Stimulated activated CD4-positive, alpha-beta T cell treated with anti-CD3 and anti-CD28 coated beads, Interleukin-2, amount 100 ng/mL, for 24 hours (primary cell): Measurements from ENCODE around the gene TNFAIP1.

Experiments
- DNase-seq, 2 donors: peaks; one replicate each; pipeline ENCODE4 v3.0.0-alpha.2; 2020

Gene TNFAIP1

DNA sequence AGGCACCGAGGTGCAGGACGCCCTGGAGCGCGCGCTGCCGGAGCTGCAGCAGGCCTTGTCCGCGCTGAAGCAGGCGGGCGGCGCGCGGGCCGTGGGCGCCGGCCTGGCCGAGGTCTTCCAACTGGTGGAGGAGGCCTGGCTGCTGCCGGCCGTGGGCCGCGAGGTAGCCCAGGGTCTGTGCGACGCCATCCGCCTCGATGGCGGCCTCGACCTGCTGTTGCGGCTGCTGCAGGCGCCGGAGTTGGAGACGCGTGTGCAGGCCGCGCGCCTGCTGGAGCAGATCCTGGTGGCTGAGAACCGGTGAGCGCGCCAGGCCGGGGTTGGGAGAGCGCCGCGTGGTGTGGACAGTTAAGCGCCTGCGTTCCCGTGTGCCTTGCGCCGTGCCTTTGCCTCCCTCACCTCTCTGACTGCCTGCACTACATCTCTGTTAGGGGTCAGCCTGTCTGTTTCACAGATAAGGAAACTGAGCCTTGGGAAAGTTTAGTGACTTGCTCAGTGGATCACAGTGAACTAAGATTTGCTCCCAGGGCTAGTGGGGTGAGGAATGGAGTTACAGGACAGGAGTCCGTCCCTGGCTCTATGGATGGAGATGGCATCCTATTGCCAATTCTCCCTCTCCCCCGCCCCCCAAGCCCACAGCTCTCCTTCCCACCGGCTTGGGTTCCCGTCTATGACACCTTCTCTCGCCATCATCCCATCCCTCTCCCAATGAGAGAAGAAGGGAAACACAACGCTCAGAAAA, 36.8 kb downstream of the TNFAIP1 start:
- peak; percentile 41 to 54 for DNase-seq

DNA sequence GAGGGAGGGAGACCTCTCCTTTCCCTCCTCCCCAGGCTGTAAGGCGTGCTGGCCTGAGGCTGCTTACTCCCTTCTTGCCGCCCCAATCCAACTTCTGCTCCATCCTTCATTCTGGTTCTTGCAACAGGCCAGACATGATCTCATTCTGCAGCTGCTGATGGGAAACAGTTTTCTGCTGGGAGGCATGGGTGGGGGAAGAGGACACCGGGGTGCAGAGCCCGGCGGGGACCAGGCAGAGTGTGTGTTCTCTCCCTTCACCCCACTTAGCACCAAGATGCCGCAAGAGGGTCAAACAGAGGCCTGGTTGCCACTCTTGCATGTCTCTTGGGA, 37.3 kb downstream of the TNFAIP1 start:
- DNase-seq, result no peak

DNA sequence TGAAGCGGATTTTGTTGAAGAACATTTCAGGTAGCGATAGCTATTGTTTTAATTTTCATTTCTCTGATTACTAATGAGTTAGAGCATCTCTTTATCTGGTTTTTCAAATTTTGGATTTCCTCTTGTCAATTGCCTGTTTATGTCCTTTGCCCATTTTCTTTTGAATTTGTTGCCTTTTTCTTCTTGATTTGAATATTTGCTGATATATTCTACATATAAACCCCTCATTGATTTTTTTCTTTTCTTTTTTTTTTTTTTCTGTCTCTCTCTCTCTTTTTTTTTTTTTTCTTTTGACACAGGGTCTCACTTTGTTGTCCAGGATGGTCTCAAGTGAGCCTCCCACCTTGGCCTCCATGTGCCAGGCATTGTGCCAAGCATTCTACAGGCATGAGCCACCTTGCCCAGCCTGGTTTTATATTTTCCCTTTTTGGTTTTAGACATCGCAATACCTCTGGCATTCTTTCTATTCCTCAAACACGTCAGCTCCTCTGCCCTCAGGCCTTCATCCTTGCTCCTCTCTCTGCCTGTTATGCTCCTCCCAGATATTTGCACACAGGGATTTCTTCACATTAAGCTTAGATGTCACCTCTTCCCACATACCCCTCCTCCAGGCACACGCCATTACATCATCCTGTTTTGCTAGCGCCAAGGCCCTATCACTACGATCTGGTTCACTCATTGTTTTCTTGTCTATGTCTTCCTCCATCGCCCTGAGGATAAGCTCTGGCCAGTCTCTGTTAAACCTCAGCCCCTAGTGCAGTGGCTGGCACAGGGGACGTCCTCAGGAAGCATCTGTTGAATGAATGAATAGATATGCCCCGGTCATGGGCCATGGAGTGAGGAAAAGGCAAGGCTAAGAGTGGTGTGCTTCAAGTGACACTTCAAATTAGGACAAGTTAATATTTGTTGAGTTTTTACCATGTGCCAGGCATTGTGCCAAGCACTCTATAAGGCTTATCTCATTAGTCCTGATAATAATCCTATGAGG, 44.5 kb downstream of the TNFAIP1 start:
- DNase-seq, result no peak

DNA sequence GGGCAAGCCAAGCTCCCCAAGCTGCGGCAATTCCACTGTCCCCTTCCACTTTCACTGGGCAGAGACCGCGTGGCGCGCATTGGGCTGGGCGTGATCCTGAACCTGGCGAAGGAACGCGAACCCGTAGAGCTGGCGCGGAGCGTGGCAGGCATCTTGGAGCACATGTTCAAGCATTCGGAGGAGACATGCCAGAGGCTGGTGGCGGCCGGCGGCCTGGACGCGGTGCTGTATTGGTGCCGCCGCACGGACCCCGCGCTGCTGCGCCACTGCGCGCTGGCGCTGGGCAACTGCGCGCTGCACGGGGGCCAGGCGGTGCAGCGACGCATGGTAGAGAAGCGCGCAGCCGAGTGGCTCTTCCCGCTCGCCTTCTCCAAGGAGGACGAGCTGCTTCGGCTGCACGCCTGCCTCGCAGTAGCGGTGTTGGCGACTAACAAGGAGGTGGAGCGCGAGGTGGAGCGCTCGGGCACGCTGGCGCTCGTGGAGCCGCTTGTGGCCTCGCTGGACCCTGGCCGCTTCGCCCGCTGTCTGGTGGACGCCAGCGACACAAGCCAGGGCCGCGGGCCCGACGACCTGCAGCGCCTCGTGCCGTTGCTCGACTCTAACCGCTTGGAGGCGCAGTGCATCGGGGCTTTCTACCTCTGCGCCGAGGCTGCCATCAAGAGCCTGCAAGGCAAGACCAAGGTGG, 45.7 kb downstream of the TNFAIP1 start:
- DNase-seq, result peak in 1 of 2 donors; percentile 49

DNA sequence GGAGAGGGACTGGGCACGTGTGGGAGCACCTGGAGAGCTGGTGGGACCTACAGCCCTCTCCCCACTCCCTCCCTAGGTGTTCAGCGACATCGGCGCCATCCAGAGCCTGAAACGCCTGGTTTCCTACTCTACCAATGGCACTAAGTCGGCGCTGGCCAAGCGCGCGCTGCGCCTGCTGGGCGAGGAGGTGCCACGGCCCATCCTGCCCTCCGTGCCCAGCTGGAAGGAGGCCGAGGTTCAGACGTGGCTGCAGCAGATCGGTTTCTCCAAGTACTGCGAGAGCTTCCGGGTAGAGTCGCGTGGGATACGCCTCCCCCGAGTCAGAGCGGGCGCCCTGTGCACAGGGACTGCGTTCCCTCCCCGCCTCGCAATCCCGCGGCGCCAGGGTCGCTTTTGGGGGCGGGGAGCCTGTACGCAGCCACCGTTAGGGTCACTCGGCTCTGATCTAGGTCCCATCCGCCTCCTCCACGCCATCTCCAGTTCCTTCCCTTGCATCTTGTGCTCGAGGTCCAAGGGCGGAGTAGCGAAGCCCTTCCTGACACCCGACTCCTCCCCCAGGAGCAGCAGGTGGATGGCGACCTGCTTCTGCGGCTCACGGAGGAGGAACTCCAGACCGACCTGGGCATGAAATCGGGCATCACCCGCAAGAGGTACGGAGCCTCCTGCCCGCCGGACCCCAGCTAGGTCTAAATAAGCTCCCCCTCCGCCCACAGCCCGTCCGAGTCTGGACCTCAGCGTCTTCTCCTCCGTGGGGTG, 48.9 kb downstream of the TNFAIP1 start:
- DNase-seq, result peak; percentile 65 to 74

DNA sequence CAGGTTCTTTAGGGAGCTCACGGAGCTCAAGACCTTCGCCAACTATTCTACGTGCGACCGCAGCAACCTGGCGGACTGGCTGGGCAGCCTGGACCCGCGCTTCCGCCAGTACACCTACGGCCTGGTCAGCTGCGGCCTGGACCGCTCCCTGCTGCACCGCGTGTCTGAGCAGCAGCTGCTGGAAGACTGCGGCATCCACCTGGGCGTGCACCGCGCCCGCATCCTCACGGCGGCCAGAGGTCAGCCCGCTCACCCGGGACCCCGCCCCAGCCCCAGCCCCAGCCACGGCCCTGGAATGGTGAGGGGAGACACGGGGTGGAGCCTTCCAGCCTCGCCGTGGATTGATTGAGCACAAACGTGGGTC, 49.5 kb downstream of the TNFAIP1 start:
- DNase-seq, result peak in 1 of 2 donors; percentile 27

DNA sequence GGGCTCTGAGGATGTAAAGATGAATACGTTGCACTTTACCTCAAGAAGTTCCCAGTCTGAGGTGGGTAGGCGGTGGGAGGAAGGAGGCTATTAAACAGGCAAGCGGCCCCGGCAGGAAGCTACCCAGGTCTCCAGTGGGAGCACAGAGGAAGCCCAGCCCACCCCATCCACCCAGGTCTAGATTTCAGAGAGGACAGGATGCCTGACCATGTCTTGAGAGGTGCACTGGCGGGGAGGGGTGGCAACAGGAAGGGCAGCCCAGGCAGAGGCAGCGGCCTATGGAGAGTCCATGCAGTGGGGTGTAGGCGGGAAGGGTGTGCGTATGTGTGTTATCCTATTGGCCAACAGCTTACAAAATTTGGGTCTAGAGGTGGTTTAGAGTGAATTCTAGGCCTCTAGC, 49.8 kb downstream of the TNFAIP1 start:
- DNase-seq, result peak in 1 of 2 donors; percentile 32

DNA sequence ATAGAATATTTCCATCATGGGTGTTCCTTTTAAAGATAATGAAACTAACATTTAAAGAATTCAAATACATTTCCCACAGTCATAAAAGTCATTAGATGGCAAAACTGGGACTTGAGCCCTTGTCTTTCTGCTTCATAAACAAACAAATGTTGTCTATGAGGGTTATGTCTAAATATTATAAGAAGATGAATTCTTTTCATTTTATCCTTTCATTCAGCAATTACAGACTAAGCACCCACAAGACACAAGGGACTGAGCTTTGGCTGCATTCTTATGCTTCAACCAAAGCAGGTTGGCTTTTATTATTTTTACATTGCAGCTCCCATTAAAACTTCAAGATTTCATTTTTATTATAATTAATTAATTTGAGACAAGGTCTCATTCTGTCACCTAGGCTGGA, 50.8 kb downstream of the TNFAIP1 start:
- no peak for DNase-seq

DNA sequence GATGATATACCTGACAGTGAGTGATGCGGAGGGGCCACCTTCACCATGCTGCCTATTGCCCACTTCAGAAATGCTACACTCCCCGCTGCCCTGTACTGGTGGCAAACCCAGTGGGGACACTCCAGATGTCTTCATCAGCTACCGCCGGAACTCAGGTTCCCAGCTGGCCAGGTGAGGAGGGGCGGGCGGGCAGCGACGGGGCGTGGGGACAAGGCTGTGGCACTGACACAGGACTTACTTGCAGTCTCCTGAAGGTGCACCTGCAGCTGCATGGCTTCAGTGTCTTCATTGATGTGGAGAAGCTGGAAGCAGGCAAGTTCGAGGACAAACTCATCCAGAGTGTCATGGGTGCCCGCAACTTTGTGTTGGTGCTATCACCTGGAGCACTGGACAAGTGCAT, 52.5 kb downstream of the TNFAIP1 start:
- no peak for DNase-seq

DNA sequence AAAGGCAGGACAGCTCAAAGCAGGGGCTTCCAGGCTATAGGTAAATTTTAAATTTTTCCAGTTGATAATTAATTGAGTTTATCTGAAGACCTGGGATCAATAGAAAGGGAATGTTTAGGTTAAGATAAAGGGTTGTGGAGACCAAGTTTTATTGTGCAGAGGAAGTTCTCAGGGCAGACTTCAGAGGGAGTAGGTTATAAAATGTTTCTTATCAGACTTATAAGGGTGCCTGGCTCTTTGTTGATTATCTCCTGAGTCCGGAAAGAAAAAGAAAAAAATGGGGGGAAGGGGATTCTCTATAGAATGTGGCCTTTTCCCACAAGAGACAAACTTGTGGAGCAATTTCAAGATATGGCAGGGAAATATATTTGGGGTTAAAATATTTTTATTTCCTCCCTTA, 54.6 kb downstream of the TNFAIP1 start:
- DNase-seq, result no peak

DNA sequence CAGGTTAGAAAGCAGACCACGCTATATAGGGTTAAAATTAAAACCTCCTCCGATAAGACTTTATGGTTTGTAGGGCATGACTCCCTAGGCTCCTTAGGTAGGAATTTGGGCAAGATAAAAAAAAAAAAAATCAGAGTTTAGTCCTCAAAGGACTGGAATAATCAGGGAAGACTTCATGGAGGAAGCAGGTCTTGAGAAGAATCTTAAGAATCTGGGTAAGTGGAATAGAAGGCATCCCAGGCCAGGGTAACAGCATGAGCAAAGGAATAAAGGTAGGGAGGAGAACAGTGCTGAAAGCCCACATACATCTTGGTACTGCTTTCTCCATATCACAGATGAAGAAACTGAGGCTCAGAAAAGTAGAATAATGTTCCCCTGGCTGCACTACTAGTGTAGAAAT, 55.0 kb downstream of the TNFAIP1 start:
- DNase-seq, result no peak

DNA sequence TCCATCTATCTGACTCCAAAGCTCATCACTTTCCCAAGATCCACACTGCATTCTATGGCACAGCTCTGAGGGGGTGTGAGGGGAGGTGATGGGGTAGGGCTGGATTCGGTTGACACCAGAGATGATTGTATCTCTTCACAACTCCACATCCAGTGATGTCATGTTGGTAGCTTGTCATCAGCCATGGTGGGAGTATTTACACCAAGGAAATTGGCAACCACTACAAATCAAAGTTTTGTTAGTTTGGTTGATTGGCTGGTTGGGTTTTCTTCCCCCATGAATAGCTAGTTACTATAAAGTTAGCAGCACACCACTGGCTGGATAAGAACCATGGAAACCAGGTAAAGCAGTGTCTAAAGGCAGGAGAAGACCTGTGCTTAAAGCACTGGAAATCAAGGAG, 55.4 kb downstream of the TNFAIP1 start:
- DNase-seq, result no peak

DNA sequence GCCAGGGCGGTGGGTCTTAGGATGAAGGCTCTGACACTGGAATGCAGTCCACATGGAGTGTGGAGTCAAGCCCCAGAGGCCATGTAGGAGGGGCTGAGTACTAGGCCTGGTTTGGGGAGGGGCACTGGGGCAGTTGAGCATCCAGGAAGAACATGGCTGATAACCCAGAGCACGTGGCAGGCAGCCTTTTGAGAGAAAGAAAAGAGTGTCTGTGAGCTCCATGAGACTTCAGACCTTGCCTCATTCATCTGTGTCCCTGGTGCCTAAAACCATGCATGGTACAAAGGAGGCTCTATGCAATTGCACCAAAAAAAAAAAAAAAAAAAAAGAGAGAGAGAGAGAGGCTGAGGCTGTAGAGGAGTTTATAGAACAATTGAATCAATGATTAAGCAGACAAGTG, 55.8 kb downstream of the TNFAIP1 start:
- DNase-seq, result no peak

DNA sequence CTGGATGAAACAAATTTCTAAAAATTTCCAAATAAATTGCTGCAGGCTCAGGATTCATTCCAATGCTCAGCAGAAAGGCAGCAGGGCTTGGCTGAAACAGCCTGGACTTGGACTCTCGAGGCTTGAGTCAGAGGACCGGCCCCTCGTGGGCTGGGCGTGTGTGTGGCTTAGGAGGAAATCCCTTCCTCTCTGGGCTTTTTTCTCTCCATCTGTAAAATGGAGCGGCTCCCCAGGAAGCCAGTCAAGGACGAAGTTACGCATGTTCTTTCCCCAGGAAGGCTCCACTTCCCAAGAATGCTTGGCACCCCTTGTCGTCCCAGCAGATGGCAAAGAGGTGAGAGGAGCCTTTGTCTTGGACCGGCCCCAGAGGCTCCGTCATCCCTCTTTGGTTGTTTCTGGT, 56.9 kb downstream of the TNFAIP1 start:
- no peak for DNase-seq

DNA sequence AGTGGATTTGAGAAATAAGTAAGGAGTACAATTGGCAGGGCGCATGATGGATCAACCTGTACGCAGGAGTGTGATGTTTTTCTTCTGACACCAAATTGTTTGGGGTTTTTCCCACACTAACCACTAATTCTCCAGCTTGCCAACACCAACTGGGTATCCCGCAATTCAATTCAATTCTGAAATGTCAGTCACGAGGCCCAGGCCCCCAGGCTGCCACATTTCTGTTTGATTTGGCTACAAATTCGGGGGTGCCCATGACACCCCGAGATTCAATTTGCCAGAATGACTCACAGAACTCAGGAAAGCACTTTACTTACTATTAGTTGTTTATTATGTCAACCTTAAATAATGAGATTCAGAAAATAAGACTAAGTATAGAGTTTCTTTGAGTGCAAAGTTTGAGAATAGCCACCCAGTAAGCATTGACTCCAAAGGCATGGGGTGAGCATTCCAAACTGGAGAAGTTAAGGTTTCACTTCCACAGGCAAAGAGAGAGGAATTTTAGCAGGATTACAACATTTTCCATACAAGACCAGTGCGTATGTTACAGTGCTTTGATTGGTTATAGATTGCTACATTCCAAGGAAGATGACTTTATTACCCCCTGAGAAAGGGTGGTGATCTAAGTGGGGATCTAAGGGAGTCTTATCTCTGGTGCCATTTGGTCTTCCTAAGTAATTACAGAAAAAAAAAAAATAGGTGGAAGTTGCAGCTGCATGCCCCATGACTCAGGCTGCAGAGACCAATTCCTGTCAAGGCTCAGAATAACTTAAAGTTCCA, 59.0 kb downstream of the TNFAIP1 start:
- DNase-seq, result no peak

DNA sequence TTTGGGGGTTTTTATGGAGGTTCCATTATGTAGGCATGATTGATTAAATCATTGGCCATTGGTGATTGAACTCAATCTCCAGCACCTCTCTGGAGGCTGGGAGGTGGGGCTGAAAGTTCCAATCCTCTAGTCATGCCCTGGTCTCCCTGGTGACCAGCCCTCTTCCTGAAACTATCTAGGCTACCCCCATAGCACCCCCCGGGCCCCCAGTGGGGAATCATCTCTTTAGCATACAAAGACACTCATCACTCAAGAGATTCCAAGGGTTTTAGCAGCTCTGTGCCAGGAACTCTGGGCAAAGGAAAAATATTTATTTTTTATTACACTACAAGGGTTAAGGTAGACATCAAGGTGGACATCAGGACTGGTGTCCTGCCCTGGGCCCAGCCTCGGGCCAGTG, 59.9 kb downstream of the TNFAIP1 start:
- DNase-seq, result no peak

DNA sequence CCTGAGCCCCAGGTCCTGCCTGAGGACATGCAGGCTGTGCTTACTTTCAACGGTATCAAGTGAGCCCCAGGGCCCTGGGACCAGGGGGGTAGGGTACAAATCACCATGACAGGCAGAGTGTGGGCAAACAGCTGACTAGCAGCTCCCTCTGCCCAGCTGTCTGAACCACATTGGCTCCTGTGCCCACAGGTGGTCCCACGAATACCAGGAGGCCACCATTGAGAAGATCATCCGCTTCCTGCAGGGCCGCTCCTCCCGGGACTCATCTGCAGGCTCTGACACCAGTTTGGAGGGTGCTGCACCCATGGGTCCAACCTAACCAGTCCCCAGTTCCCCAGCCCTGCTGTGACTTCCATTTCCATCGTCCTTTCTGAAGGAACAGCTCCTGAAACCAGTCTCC, 60.4 kb downstream of the TNFAIP1 start:
- DNase-seq, result no peak
